SKM-1 treated with dmso at 0.1 percent for 144 hours (cell line): ENCODE results near the gene ACTL7B.
"Not testable (repeated sequence)": the region's sequence is repeated elsewhere in the genome, so short reads cannot be mapped to it uniquely, and the experiment has no call there.

ENCODE experiments used
- DNase-seq: peaks from one replicate; lab custom pipeline; 2025; ENCODE audit not compliant: unreplicated experiment; lab: John Stamatoyannopoulos, UW

ACTL7B gene

DNA sequence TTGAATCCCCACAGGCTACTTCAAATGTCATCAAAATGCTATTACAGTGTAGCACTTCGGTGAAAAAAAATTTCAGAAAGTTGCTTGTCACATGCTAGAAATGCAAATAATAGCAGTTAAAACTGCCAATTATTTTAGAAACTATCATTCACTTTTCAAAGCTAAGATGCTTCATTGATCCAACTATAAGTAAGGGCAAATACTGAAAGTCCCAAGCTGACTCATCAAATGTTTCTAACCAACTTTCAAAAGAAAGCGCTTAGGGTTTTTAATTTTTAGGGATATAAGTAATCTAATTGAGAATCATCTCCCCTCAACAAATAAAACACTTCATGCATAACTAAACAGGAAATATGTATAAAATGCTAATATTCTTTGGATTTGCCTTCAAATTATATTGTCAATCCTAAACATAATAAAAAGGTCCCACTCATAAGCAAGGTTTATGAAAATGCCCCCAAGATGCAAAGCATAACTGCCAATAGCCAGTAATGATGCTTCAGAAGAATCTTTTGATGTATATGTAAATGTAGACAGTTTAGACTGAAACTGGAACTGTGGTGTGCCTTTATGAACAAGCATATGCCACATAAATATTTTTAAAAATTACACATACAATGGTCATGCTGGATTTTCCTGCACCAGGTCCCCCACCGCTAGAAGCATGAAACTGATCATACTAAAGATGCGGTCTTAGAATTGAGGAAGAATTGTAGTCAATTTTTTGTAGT, 18.4 kb upstream of the ACTL7B start:
- no peak for DNase-seq

DNA sequence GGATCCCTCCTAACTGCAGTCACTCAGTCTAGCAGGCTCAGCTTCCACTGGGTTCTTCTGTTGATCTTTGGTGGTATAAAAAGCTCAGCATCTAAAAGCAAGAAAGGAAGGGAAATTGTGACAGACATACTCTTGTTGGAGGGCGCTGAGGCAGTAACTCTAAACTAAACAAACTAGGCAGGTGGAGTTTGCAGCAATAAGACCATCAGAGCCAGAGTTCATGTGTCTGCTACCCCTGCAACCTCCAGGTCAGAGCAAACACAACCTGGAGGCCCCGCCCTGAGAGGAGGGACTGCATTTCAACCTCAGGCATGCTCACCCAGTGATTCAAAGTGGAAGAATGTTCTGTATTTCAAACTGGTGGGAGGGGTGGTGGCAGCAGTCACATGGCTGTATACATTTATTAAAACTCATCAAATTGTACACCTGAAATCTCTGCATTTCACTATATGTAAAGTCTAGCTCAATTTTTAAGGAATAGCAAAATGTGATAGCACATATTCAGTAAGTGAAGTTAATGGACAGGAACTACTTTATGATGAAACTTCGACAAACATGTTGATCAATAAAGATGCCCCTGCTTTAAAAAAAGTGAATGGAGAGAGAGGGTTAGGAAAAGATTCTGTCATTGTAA, 13.4 kb upstream of the ACTL7B start:
- no peak for DNase-seq

DNA sequence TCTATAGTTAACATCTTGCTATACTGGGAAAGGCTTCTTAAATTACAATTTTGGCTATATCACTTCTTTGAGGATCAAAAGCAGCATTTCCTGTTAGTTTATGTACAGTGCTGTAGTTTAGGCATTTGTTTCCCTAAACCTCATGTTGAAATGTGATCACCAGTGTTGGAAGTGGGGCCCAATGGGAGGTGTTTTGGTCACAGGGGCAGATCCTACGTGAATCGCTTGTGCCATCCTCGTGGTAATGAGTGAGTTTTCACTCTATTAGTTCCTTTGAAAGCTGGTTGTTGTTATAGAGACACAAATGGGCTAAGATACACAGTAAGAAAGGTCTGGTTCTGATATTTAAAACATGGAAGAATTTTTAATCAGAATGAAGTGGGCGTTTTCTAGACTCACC, 12.0 kb upstream of the ACTL7B start:
- DNase-seq: no peak

DNA sequence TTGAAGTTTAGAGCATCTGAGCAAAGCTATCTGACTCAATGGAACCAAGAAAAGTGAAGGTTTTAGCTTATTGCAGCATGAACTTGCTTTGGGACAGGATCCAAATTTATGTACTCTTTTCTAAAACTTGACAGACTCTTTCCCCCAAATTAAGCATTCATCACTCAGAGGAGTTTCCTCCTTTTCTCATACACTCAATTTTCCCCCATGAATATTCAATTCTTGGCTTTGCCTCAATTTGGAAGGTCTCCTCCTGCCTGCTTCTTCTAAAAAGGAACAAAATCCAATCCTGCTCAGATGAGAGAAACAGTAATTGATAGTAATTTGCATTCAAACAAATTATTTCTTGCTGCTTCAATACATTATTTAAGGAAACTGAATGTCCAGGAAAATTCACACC, 11.3 kb upstream of the ACTL7B start:
- DNase-seq: no peak

DNA sequence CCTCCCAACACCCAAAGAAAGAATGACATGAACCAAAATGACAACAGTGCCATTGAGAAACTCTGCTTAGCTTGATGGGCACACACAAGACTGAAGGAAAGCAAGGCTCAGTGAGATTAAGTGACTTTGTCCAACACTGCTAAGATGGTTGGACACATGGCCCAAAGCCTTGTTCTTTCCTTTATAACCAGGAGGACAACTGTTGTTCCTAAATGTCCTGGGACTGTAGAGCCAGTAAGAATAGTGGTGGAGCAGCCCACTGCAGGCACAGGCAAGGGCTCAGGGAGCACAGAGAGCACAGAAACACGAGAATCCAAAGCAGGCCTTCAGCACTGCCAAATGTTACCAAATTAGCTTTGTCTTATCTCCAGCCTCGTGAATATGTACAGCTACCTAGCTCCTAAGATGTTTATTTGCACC, 10.2 kb upstream of the ACTL7B start:
- DNase-seq: no peak

DNA sequence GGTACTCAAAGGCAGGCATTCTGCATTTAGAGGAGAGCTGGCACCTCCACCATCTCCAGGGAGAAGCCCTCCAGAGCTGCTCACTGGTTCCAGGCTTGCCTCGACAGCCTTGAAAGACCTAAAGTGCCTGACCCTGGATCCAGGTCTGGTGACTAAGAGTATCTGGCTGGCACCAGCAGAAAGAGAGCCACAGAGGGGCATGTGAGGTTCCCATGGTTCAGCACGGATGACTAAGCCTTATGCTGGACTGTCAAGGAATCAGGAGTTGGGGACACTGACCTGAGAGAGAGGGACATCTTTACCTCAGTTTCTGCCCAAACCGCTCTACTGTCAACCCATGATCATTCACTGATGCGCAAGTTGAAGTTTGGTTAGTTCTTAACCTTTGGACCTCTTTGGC, 9.3 kb upstream of the ACTL7B start:
- no peak for DNase-seq

DNA sequence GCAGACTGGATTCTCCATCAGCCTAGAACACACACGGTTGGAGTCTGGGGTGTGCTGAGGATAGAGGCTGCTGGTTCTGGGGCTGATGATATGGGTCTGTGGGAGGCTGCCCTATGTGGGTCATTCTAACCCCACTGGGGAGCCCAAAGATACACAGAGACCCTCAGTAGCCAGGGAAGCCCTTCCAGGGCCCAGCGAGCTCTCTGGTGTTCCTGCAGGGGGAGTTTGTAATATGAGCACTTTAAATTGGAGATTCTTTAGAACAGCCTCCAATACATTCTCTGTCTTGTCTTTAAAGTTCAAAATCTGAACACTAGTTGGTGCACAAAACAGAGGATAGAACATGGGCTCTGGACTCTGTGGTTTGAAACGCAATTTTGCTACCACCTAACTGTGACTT, 8.7 kb upstream of the ACTL7B start:
- DNase-seq: no peak

DNA sequence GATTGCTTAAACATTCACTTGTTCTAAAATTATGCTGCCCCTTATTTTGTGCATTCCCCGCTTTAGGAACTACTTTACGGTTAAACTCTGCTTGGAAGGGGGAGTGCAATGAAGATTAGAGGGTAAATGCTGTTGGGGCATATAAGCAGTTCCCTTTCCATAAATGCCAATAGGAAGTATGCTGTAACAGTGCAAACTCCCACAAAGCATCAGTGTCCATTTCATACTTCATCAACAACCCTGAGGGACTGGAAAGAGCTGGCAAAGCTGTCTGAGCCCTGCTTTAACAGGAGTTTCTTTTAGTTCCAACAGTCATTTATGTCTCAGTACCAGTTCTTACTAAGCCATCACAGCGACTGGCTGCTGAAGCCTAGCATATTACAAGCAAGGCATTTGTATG, 8.1 kb upstream of the ACTL7B start:
- DNase-seq: no peak

DNA sequence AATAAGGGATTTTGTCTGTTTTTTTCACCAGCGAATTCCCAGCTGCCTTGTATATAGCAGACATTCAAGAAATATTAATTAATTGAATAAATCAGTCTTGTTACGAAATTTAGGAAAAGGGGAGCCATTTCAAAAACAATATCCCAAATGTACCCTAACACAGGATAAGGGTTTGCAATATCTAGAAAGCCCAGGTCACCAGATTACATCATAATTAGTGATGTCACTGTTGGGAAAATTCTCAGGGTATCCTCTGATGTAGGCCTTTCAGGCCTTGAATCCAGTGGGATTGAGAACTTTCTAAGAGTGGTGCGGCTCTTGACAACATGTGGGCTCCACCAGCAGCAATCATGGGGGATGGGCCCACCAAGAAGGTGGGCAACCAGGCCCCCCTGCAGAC, 6.2 kb upstream of the ACTL7B start, which contains the start of gene ACTL7A:
ACTL7A (plus strand) TSS at position 270 of the 400 bp plus-strand sequence; CDS start at position 327, 57 bp downstream.
- DNase-seq: no peak

DNA sequence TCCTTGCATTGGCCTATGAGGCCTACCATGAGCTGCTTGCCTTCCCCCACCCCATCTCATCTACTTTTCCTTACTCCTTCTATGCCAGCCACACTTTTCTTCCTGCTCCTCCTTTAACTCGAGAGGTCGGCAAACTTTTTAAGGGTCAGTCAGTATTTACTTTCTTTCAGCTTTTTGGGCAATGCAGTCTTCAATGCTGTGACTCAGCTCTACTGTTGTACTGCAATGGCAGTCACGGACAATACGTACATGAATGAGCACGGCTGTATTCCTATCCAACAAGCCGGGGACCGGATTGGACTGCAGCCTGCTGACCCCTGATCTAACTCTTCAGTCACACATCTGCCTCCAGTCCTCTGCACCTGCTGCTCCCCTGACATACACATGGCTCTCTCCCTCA, 5.7 kb upstream of the ACTL7B start:
- no peak for DNase-seq

DNA sequence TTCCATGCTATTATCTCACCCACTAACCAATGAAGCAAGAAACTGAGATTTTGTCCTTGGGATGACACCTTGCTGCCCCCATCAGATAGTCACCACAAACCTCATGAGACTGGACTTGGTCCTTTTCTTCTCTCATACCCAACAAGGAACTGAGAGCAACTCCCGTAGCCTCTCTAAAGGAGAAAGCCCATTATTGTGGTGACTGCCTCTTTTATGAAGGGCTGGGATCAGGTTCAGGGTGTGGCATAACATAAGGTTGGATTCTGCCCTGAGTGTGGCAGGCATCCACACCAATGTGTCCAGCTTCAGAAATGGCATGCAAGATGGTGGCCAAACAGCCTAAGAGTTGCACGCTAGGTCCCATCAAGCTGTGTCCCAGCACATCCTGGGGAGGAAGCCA, 5.0 kb upstream of the ACTL7B start:
- no peak for DNase-seq

DNA sequence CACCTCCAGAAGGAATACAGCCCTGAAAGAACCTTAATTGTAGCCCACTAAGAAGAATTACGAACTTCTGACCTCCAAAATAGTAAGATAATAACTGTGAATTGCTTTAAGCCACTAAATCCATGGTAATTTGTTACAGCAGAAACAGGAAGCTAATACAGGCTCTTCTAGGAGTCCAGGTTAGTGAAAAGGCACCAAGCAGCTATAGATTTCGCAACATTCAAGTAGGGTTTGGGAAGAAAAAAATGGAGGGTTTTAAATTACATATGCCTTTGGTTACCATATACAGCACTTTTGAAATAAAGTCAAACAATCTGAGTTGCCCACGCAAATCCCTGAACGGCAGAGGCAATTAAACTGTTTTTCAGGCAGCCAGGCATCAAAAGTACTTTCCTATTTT, 4.6 kb upstream of the ACTL7B start:
- no peak for DNase-seq

DNA sequence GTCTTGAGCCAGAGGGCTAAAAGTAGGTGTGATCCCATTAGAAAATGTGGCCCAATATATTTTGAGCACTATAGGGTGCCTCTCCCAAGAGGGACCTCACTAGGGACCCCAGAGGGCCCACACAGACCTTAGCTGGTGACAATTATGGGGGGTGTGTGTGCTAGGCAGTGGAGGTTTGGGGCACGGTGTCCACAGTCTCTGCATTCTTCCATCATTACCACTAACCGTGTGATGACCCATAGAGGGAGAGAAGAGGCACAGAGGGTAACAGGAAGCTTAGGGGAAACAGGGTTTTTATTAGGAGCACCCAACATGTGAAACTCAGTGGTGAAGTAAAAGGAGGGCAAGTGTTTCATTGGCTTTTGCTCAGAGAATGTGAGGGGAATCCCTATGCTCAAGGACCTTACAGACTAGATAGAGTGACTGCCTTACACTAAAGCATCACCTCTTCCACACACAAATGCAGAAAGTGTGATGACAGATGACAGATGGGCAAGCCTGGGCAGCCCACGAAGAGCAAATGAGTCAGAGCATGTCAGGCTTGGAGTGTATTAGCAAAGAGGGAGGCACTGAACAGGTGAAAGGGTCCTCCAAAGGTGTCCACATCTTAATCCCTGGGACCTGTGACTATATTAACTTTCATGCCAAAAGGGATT, 3.8 kb upstream of the ACTL7B start:
- no peak for DNase-seq

DNA sequence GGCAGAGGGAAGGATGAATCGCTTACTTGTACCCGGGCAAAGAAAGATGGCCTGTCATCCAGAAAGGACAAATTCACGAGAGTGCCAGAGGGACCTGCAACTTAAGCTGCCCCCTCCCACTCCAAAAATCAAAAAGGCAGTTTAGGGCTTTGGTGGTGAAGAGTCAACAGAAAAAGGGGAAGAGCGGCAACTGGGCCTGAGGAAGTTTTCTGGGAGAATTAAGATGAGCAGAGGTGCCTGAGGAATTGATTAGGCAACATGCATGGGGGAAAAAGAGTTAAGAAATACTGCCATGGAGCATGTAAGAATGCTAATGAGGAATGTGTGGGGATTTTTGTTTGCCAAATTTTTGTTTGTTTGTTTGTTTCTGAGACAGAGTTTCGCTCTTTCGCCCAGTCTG, 1.8 kb upstream of the ACTL7B start:
- no peak for DNase-seq

DNA sequence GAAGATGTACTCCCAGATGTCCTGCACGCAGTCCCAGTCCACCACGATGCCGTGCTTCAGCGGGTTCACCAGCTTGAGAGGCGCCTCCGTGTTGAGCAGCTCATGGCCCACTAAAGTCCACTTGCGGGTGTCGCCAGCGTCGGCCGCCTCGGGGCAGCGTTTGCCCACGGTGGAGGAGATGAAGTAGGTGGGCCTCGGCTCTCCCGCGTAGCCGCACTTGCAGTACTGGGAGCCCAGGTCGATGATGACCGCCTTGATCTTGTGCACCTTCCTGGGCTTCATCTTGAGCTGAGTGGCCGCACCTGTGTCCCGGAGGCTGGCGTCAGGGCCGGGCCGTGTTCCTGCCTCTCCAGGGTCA, 278 bp downstream of the ACTL7B start:
- DNase-seq: no peak

DNA sequence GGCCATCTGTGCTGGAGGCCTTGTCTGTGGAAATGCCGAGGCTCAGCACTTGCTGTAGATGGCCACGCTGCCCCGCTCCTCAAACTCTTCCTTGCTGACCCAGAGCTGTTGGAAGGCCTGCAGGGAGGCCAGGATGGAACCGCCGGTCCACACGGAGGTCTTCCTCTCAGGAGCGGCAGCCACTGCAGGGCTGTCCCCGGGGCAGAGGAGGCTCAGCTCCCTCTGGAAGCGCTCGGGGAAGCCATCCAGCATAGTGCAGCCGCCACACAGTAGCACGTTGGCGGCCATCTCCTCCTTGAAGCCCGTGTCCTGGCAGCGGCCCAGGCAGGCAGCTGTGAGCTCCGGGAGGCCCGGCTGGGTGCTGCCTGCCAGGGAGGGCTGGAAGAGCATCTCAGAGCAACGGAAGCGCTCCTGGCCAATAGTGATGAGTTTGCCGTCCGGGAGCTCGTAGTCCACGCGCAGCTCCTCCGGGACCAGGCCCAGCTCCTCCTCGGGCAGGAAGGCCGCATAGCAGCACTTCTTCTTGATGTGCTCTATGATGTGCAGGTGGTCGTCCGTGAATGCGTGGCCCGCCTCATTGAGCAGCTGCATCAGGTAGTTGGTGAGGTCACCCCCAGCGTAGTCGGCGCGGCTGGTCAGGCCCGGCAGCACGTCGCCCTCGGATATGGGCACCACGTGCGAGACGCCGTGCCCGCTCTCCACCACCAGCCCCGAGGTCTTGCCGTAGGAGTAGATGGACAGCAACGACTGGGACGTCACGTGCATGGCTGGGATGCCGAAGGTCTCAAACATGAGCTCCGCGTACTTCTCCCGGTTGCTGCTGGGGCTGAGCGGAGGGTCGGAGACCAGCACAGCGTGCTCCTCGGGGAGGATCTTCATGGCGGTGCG, 901 bp downstream of the ACTL7B start:
- DNase-seq: no peak

DNA sequence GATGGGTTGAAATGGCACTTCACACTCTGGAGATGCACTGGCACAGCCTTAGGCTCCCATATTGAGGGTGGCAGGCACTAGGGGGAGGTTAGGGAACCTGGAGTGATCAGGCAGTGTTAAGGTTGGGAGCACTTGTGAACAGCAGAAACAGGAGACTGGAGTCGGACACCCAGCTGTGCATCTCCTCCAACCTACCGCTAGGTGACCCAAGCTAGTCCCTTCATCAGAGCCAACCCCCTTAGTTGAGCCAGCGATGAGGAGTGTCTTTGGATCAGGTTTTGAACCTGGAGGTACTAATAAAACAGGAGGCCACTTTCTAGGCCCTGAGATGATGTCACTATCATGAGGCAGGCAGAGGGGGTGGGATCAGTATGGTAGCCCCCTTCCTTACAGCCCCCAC, 1.7 kb downstream of the ACTL7B start:
- DNase-seq: no peak

DNA sequence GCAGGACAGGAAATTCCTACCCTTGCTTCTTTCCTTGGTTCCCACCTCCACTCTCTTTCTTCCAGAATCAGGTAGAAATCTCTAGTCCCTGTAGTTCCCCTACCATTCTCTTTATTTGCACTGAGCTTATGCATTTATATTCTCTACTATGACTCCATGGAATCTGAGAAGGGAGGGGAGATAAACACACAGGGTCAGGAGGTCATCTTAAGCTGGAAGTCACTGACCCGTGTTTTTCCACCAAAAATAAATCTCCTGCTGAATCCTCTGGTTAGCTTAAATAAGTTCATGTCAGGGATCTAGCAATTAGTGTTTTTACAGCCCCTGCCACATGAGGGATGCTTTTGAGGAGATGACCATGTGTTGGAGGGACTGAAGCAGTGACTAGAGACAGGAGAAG, 3.7 kb downstream of the ACTL7B start:
- DNase-seq: no peak

DNA sequence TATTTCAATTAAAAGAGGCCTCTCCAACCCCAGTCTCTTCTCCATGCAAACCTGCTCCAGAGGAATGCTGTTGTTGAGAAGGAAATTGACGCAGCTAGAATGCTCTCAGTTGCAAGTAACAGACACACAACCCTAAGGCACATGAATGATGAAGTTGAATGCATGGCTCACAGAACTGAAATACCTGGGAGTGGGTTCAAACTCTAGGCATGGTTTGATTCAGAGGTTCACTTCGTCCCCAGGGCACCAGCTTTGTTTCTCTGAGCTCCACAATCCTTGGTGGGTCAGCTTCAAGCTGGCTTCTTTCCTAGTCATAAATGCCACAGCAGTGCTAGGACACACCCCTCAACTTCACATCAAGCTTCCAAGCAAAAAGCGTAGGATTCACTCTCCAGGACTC, 4.6 kb downstream of the ACTL7B start:
- no peak for DNase-seq

DNA sequence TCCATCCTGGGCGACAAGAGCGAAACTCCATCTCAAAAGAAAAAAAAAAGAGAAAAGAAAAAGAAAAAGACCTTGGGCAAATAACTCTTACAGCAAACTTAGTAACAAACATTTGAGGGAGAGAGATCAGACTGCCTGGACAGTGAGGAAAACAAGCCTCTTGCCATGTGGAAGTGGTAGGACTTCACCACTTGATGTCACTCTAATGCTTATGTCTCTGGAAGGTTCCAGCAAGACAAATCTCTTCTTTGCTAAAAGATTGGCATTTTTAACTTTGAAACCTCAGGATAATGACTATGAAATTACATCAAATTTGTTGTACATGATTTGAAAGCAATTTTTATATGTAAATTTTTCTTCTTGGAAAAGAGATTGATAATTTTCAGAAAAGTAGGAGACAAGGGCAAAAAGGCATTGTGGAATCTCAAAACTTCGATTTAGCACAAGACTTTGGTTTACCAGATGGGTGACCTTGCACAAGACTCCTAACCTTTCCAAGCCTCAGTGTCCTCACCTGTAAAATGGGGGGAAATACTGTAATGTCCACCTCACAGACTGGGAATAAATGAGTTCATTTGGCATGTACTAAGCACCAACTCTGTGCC, 5.4 kb downstream of the ACTL7B start:
- DNase-seq: no peak

DNA sequence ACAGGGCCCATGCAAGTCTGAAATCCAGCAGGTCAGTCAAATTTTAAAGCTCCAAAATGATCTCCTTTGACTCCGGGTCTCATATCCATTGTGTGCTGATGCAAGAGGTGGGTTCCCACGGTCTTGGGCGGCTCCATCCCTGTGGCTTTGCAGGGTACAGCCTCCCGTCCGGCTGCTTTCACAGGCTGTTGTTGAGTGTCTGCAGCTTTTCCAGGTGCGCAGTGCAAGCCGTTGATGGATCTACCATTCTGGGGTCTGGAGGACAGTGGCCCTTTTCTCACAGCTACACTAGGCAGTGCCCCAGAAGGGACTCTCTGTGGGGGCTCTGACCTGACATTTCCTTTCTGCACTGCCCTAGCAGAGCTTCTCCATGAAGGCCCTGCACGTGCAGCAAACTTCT, 7.5 kb downstream of the ACTL7B start:
- DNase-seq: not testable (repeated sequence)
